ENCODE results near the gene SH3PXD2B.
"Not testable (repeated sequence)": the region's sequence is repeated elsewhere in the genome, so short reads cannot be mapped to it uniquely, and the experiment has no call there.

The SH3PXD2B gene

GRCh38 chr5:172486912-172487311 lies 32.6 kb upstream of the SH3PXD2B start:
- Histone ChIP-seq H3K27ac (no peak overlapping the region), H3K4me3 (no peak overlapping the region)

- Histone ChIP-seq H3K27ac (no peak overlapping the region), H3K4me3 (no peak overlapping the region)
Measured at GRCh38 chr5:172486451-172486850, 32.1 kb upstream of the SH3PXD2B start.

DNA sequence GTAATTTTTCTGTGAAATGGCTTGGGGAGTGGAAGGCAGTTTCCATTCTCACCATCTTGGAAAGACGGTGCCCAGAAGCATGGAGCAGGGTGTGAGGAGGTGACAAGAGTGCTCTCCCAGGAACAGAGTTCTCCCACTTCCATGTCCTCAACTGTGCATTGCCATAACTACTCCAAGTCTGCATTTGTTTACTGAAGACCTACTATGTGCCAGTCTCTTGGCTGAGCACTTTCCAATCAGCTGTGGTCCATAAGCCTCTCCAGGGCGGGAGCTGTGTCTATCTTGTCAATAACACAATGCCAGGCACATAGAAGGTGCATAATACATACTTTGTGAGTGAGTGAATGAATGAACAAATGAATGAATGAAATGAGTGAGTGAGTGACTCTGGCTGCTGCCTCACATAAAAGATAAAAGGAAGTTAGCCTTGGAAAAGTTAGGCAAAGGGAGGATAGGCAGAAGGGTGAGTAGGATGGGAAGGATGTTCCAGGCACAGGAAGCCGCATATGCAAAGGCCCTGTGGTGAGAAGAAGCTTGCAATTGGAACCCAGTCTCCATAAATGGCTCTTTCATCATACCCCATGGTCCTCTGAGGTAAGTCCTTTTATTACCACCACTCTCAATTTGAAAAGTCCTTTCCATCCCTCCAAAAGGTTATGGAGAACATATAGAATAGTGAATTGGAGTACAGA lies 31.3 kb upstream of the SH3PXD2B start:
- Histone ChIP-seq H3K4me3 (no peak overlapping the region), H3K27ac (no peak overlapping the region)

DNA sequence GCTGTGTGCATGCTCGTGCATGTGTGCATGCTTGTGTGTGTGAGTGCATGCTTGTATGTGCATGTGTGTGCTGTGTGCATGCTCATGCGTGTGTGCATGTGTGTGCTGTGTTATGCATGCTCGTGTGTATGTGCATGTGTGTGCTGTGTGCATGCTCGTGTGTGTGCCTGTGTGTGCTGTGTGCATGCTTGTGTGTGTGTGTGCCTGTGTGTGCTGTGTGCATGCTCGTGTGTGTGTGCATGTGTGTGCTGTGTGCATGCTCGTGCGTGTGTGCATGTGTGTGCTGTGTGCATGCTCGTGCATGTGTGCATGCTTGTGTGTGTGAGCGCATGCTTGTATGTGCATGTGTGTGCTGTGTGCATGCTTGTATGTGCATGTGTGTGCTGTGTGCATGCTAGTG lies 30.3 kb upstream of the SH3PXD2B start:
- Histone ChIP-seq H3K4me3 (no peak overlapping the region), H3K27ac (no peak overlapping the region)

GRCh38 chr5:172482156-172483020 lies 28.1 kb upstream of the SH3PXD2B start:
- no peak overlapping the region for H3K27ac ChIP-seq
- H3K4me3 ChIP-seq, result no peak overlapping the region

GRCh38 chr5:172481011-172481800 lies 26.9 kb upstream of the SH3PXD2B start:
- Histone ChIP-seq H3K27ac (no peak overlapping the region), H3K4me3 (no peak overlapping the region)

DNA sequence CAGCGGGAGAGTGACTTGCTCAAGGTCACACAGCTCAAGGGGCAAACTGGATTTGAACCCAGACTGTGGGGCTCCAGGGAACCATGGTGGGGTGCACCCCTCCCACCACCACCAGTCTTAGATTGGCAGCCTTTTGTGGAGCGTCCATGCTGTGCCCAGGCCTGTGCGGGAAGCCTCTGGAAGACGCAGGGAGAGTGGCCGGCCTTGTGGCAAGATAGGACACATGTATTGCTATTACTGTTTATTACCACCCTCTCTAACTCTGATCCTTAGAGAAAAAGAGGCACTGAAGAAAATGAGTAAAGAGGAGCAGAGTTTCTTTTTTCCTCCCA lies 25.4 kb upstream of the SH3PXD2B start:
- Histone ChIP-seq H3K27ac (peak overlapping the region in 2 of 21 experiments; percentile 7 to 46), H3K4me3 (no peak overlapping the region)

DNA sequence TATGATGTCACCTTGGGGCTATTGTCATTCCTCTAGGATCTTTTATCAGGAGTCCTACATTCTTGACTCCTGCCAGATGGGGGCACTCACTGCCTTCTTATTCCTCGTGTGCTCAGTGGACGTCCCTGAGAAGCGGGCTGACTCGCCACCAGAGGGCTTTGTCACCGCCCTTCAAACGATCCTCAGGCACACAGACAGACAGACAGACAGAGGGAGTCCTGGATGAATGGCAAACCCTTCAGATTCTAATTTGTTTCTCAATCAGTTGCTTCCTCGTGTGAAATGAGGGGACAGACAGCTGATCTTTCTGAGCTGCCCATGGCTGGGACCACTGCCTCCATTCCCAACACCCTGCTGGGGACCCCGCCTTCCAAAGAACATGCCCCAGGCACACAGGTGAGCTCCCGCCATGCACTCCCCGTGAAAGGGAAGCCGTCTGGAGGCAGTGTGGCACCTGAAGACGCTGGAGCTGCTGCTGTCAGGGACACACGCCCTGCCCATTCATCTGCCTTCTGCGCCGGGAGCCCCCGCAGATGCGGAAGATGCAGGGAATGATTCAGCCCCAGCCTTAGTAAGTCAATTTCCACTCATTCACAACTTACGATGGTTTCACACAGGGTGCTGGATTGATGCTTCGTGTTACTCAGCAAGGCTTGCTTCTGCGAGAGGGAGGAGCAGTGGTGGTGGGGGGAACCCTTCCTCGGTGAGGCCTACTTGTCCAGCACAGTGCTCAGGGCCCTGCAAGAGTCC lies 24.9 kb upstream of the SH3PXD2B start:
- H3K4me3 ChIP-seq, result no peak overlapping the region
- H3K27ac ChIP-seq, result peak overlapping the region in 4 of 21 experiments; percentile 7 to 50 (median 38)

DNA sequence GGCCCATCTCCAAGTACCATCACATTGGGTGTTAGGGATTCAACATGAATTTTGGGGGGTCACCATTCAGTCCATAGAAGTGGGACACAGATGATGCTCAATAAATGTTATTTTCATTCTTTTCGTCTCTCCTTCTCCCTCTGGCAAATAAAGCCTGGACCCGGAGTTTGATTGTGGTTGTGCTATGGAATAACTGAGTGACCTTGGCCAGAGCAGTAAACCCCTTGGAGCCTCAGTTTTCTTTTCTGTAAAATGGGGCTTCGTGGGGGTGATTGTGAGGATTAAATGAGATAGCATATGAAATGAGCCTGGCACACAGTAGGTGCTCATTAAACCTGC lies 24.3 kb upstream of the SH3PXD2B start:
- not testable (repeated sequence) for H3K4me3 ChIP-seq

DNA sequence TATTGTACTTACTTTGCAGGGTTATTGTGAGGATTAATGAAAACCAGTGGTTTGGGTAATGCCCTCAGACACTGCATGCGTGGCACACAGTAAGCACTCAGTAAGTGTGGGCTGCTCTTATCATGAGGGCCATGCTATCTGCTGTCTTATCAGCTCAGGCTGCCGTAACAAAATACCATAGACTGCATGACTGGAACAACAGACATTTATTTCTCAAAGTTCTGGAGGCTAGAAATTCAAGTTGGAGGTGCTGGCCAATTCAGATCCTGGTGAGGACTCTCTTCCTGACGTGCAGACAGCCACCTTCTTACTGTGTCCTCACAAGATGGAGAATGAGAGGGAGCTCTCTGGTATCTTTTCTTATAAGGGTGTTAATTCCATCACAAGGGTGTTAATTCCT lies 23.9 kb upstream of the SH3PXD2B start:
- no peak overlapping the region for H3K27ac ChIP-seq
- no peak overlapping the region for H3K4me3 ChIP-seq

More for the DNA sequence above, 24.3 kb upstream of the SH3PXD2B start:
- not testable (repeated sequence) for H3K27ac ChIP-seq

GRCh38 chr5:172477466-172477865 lies 23.1 kb upstream of the SH3PXD2B start:
- H3K4me3 ChIP-seq, result no peak overlapping the region
- H3K27ac ChIP-seq, result no peak overlapping the region

GRCh38 chr5:172474293-172474692 lies 20.0 kb upstream of the SH3PXD2B start:
- H3K27ac ChIP-seq, result no peak overlapping the region

DNA sequence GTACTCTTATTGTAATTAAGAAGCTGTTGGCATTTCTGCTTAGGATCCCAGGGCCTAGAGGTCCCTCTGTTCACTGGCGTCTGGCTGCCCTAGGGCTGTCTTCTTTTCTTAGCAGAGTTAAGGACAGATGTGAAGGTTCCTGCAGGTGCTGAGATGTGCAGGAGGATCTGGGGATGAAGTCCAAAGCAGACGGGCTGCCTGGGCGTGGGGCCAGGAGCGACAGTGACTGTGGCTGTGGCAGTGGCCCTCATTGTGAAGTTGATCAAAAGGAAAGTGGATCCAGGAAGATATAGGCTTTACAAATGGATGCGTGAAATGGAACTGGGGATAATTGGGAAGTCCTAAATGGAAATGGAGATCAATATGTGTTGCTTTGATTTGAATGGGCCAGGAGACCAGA lies 19.1 kb upstream of the SH3PXD2B start:
- no peak overlapping the region for H3K27ac ChIP-seq
- H3K4me3 ChIP-seq, result no peak overlapping the region

More at GRCh38 chr5:172474293-172474692, 20.0 kb upstream of the SH3PXD2B start:
- H3K4me3 ChIP-seq, result no peak overlapping the region

DNA sequence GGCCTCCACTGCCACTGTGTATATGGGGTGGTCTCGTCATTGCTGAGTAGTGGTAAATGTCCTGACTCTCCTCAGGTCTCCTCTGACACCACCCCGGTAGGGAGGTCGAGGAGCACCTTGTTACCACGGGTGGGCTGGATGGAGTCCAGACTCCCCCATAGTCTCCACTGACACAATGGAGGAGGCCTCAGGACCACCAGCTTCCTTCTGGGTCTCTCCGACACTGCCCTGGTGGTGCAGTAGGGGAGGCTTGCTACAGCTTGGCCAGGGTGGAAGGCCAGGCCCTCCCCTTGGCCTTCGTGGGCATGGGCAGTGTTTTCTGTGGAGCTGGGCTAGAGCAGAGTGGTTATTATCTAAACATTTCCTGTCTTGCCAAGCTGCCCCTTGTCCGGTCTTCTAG lies 15.4 kb upstream of the SH3PXD2B start:
- no peak overlapping the region for H3K27ac ChIP-seq
- no peak overlapping the region for H3K4me3 ChIP-seq

DNA sequence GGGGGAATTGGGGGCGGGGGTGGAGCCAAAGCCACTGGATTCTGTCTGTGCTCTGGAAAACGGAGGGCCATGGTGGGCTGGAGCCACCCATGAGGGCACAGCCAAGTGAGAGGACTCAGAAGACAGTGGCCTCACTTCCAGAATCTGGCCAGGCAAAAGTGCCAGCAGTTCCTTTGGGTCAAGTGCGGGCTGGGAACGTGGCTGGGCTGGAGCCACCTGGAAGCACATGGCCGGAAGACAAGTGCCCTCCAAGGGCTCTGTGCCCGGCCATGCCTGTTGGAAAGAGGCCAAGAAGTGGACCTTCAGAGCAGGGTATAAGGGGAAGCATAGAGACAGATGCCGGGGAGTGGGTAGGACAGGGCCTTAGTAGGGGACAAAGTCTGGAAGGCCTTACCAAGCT lies 11.7 kb upstream of the SH3PXD2B start:
- H3K4me3 ChIP-seq, result no peak overlapping the region
- no peak overlapping the region for H3K27ac ChIP-seq

DNA sequence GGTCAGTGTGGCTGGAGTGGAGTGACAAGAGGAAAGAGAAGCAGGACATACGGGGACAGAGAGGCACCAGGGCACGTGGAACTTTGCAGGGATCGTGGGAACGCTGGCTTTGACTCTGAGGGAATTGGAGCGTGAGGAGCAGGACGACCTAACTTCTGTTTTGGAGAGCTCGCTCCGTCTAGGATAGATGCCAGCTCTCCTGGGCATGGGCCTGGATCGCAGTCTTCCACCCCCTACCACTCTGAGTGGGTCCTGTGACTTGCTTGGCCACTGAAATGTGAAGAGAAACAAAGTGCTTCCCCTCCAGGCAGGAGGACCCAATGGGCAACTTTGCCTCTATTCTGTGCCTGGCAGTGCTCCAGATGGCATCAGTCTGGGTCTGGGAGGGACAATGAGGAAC lies 8.7 kb upstream of the SH3PXD2B start:
- Histone ChIP-seq H3K27ac (no peak overlapping the region), H3K4me3 (no peak overlapping the region)

DNA sequence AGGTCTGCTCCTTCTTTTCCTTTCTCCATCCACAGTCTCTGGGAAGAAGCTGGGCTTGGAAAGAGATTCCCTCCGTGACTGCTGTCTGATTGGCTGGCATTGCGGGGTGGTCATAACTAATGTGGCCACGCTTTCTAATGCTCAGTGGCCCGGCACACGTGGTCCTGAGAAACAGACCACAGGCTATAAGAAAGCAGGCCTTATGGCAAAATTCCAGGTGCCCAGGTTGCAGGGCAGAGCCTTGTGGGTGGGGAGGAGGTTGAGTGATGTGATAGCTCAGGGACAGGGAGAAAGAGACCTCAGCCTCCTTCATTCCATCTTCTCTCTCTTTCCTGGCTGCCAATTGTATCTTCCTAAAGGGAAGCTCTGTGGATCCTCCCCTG lies 5.4 kb upstream of the SH3PXD2B start:
- Histone ChIP-seq H3K4me3 (no peak overlapping the region), H3K27ac (no peak overlapping the region)

- Histone ChIP-seq H3K27ac (peak overlapping the region in 1 of 21 experiments; percentile 17), H3K4me3 (no peak overlapping the region)
Measured at GRCh38 chr5:172458976-172459782, 4.9 kb upstream of the SH3PXD2B start.

- H3K4me3 ChIP-seq, result no peak overlapping the region
- H3K27ac ChIP-seq, result peak overlapping the region in 10 of 21 experiments; percentile 3 to 77 (median 64)
Measured at GRCh38 chr5:172456076-172456722, 1.9 kb upstream of the SH3PXD2B start.
